HG03066 (cell line): ENCODE data around the gene TADA2A.

Experiments used
- ATAC-seq: cut with Tn5 transposase; IDR thresholded peaks from one replicate; pipeline ENCODE4 v1.9.1; 2021; ENCODE audit warnings: low read depth; ENCODE audit not compliant: unreplicated experiment

TADA2A gene

DNA sequence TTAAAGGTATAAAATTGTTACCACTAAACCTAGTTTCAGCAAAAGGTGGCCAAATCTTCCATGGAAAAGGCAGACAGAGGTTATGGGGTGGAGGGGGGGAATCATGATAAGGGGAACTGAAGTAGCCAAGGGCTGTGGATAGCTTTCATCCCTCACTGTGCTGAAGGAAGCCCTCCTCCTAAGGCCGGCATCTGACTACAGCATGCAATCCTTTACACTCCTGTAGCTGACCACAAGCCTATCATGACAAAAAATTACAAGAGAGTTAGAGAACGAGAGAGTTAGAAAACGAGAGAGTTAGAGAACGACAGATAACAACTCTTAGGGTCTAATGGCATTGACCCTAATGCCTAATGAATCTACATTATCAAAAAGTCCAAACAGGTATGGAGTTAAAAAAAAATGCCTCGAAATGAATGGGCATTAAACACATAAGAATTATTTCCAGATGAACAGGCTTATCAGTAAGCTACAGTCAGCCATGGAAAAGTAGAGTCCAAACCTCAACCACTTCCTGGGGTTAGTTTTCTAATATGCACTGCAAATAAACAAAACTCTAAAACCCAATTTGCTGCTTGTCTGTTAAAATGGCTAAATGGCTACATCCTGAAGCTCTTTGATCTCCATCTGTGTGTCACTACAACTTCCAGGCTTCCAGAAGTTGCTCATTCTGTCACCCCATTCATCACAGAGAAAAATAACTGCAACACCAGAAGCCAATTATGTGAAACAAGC is 112.7 kb downstream of the TADA2A start:
- ATAC-seq: no peak

- ATAC-seq: no peak
These were observed 113.5 kb downstream of the TADA2A start for GRCh38 chr17:37520174-37520573.

DNA sequence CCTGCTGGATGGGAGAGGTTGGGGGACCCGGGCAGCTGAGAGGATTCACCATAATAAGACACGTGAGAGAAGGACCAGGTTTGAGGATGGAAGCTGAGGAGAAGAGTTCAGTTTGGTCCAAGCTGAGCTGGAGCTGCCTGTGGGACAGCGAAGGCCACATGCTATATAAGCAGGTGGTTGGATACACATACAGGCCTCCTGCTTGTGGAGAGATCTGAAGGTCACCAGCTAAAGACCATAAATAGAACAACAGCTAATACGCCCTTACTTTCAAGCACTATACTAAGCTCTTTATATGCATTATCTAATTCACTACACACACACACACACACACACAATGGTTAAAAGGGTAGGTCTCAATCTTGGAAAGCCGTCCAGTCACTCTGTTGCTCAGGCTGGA is 115.1 kb downstream of the TADA2A start:
- no peak for ATAC-seq

DNA sequence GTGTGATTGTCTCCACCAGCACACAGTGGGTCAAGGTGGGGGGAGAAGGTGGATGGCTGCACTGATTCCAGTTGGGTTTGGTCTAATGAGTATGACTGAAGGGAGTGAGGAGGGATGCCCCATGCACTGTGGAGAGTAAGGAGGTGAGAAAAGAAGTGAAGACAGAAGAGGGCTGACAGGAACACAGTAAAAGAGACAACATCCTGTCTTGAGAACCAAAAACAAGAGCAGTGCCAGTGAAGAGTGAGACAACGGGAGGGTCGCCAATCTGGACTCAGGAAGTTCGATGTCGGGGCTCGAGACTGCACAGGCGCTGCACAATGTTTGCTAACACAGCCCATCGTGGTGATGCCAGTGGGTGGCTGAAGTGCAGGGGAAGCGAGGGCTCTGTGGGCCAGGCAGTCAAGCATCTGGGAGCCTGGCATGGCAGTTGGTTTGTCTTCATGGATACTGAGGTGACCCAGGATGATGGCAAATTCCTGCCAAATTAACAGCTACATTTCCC is 117.1 kb downstream of the TADA2A start:
- no peak for ATAC-seq

DNA sequence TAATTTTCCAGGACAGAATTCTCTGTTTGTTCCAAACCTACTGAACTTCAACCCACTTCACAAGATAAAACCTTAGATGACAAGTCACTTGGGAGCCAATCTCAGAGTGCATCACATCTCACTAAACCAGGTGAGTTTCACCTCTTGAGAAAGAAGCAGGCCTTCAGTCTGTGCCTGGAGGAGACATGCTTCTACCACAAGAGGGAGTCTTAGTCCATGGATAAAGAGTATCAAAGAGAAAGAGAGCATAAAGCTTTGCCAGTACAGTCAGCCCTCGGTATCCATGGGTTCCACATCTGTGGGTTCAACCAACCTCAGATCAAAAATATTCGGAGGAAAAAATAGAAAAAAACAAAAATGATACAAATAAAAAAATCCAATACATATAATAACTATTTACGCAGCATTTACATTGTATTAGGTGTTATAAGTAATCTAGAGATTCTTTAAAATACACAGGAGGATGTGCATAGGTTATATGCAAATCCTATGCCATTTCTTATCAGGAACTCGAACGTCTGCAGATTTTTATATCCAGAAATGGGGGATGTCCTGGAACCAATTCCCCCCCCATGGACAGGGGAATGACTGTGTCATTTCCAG is 120.7 kb downstream of the TADA2A start:
- no peak for ATAC-seq
